GM12801 (cell line): ENCODE measurements around the gene SLC35B4.

ENCODE experiments used
- TF ChIP-seq, protein P1 (sequence below): IDR thresholded peaks from one replicate; pipeline ENCODE4 v1.5.1; 2011; ENCODE audit warnings: control low read depth; ENCODE audit not compliant: insufficient read length; ENCODE audit errors: extremely low read depth

SLC35B4 gene

GRCh38 chr7:134331393-134331792 is 14.7 kb upstream of the SLC35B4 start:
- TF ChIP-seq, protein P1, sequence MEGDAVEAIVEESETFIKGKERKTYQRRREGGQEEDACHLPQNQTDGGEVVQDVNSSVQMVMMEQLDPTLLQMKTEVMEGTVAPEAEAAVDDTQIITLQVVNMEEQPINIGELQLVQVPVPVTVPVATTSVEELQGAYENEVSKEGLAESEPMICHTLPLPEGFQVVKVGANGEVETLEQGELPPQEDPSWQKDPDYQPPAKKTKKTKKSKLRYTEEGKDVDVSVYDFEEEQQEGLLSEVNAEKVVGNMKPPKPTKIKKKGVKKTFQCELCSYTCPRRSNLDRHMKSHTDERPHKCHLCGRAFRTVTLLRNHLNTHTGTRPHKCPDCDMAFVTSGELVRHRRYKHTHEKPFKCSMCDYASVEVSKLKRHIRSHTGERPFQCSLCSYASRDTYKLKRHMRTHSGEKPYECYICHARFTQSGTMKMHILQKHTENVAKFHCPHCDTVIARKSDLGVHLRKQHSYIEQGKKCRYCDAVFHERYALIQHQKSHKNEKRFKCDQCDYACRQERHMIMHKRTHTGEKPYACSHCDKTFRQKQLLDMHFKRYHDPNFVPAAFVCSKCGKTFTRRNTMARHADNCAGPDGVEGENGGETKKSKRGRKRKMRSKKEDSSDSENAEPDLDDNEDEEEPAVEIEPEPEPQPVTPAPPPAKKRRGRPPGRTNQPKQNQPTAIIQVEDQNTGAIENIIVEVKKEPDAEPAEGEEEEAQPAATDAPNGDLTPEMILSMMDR, result no peak

DNA sequence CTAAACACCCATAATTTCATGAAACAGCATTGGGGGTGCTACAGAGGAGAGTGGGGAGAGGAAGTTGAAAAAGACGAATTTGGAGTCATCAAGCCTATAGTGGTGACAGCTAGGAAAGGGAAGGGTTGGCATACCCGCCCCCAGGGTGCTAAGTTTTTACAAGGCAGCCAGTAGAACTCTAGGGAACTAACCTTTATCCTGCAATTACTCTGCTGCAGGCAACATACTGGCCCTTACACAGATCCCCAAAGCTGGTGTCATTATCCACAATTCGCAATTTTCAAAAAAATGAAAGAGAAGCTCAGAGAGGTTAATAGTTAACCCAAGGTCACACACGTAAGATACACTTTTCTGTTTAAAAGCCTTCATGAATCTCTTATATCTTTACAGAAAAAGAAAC is 14.2 kb upstream of the SLC35B4 start:
- TF ChIP-seq, protein P1, result no peak

GRCh38 chr7:134329614-134330346 is 13.1 kb upstream of the SLC35B4 start:
- TF ChIP-seq, protein P1, result no peak

DNA sequence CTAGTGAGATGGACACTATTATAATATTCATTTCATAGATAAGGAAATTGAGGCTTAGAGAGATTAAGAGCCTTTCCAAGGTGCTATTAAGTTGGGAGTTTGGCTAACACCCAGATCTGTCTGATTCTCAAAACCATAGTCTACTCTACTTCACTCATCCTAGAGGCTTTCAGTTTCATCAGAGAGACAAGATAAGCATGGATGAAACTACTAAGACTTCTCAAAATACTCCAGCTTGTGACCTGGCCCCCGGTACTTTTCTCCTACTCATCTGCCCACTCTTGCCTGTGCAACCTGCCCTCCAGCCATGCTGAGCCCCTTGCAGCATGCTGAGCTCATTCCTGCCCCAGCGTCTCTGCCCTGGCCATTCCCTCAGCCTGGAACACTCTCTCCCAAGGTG is 12.2 kb upstream of the SLC35B4 start:
- TF ChIP-seq, protein P1, result no peak

GRCh38 chr7:134327896-134328295 is 11.2 kb upstream of the SLC35B4 start:
- TF ChIP-seq, protein P1, result no peak

GRCh38 chr7:134324107-134324506 is 7.4 kb upstream of the SLC35B4 start:
- TF ChIP-seq, protein P1, result no peak

- TF ChIP-seq, protein P1, result no peak
Observed at GRCh38 chr7:134320201-134320600, 3.5 kb upstream of the SLC35B4 start.
